NCI-H2196 (cell line): Measurements from ENCODE around the gene CDT1.
A peak's percentile ranks its signal among the peaks of the same experiment; 100 is the strongest.
"Not testable (repeated sequence)": the region's sequence is repeated elsewhere in the genome, so short reads cannot be mapped to it uniquely, and the experiment has no call there.

ENCODE experiments used
- DNase-seq: peaks from one replicate; lab custom pipeline; 2025; ENCODE audit not compliant: unreplicated experiment; lab: John Stamatoyannopoulos, UW

Gene CDT1

DNA sequence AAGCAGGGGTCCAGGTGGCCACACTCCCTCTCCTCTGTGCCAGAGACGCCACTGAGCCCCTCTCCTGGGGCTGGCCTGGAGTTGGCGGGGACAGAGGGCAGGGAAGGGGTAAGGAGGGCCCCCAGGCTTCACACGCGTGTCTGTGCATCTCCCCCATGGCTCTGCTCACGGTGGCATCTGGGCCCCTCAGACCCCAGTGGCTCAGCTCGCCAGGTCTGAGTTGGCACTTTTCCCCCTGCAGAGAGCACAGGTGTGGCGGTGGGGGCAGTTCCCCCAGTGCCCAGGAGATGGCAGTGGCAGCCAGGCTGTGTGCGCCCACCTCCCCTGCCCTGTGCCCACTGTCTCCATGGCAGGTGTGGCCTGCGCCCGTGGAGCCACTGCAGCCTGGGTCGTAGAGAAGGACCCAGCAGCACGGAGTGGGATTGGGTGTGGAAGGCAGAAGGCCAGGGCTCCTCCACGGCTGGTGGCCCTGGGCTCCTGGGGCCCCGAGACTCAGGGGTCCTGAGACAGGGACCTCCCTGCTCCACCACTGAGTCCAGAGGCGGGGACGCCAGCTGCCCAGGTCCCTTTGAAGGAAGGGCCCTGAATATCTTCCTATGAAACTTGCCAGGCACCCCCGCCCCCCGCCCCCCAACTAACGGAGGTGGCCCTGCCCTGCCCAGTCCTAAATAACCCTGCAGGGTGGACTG is 12.5 kb downstream of the CDT1 start:
- DNase-seq = peak; percentile 31

DNA sequence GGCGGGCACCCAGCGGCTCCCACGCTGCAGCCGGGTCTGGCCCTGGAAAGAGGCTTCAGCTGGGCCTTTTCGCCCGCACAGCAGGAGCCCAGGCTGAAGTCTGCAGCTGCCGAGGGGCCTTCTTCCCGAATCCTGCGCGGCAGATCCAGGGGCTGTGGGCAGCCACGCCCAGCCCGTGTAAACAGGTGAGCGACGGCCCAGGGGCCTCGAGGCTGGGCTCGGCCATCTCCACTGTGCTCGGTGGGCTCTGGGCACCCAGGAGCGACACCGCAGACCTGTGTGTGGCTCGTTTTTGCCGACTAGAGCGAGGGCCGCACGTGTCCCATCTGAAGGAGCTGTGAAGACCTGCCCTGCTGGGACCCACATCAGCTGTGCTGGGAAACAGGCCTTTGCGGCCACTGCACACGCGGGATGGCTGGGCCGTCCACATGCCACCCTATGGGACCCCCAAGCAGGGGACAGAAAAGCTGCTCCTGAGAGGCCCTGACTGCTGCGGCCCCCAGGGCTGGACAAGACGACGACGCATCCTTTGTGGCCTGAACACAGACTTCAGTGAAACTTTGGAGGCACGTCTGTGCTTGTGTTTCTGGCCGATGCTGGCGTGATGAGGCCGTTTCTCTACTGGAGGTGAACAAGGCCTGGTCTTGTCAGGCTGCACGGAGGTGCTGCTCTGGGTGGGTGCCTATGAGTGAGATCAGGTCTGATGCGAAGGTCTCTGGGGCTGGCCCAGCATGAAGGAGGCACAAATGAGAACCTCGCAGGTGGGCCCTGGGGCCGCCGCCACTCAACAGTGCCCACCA is 13.3 kb downstream of the CDT1 start:
- no peak for DNase-seq

DNA sequence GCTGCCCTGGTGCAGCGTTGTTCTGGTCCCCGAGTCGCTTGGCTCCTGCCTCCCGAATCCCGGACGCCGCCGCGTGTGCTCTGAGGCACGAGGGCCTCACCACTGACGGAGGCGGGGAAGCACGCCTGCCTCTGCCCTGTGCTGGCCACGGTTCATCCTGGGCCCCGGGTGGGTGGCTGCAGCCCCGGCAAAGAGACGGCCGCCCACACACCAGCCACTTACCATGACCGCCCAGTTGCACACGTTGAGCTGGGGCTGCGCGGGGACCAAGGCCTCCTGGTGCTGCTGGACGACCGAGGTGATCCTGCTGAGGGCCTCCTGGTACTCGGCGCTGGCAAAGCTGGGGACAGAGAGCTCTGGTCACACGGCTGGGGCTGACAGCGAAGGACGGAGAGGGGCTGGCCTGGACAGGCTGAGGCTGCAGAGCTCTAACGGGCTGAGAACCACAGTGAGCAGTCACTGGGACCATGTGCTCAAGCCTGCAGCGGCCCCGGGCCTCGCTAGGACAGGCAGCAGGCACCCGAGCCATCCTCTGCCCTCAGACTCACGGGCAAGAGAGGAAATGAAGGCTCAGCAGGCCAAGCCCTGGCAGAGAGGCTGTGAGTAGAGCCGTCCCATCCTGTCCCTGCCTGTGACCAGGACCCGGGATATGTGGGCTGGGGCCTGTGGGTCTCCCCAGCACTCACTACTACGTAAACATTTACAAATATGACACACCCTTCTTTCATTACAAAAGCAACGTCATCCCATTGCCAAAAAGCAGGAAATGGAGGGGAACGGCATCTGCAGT is 14.4 kb downstream of the CDT1 start:
- no peak for DNase-seq

DNA sequence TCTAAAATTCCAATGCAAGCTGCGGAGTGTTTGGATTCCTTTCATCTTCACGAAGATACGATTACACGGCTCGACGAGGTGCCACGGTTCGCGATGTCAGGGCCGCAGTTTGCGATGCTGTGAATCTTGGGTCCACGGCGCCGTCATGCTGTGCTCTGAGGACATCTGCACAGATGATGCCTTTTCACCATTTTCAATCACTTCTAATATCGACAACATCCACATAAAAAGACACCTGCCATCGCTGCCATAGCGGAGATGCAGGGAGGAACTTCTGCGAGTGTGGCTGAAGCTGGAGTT is 14.9 kb downstream of the CDT1 start:
- no peak for DNase-seq

DNA sequence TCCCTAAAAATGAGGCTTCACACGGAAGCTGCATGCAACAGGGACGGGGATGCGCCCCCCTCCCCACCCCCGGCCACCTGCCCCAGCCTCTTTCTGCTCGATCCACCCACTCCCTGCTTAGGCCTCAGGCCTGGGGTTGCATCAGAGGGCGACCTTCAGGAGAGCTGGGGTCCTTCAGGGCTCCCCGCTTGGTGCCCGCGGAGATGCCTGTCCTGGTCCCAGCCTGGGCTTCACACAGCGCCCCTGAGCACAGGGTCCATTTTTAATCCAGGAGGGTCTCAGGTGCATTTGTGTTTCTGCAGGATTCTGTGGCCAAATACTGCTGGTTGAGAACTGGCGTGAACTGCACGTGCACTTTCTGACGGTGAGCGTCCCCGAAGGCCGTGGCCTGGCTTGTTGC is 15.5 kb downstream of the CDT1 start:
- DNase-seq = no peak

DNA sequence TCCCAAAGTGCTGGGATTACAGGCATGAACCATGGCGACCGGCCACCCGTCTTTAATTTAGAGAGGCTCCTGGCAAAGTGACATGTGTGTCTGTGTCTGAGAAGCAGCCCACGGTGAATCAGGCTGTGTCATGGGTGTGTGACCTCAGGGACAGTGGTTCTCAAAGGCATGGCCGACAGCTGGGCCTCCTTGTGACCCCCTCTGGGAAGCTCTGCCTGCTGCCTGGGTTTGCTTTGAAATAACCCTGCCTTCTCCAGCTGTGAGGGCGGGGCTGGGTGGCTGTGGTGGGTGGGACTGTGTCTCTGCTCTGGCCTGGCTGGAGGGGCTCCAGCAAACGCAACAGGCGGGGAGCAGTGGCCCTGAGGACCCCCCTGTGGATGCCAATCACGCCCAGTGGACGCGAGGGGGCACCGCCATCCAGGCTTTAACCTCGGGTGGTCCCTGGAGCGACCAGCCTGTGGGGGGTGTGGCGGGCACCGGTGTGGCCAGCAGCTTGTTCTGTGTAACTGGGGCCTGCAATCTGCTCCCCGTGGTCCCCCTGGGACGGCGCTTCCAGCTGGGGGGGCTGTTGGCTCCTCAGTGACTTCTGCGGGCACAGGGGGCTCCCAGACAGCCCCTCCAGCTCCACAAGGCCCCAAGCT is 16.9 kb downstream of the CDT1 start:
- DNase-seq = no peak

DNA sequence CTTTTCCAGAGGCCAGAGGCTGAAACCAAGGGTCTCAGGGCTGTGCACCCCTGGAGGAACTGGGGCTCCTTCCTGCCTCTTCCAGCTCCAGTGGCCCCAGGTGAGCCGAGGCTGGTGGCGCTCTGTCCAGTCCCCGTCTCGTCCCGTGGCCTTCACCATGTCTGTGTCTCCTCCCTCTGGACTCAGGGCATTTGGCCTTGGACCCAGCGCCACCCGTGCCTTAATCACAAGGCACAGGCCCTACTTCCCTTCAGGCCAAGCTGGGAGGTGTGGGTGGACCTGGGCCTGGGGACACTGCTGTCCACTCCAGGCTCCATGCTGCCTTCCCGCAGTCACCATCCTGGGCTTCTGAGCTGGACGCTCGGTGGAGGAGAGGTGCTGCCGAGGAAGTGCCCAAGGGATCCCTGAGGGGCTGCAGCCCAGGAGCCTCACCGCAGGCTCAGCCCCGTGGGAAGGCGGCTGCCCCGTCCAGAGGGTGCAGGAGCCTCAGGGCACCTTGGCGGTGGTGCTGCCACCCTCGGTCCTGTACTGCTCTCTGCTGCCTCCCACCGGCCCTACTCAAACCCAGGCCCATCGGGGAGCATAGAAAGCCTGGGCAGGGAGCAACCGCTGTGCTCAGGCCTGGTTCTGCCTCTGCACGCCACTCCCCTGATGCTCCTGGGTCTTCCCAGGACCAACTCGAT is 17.7 kb downstream of the CDT1 start:
- DNase-seq = no peak

DNA sequence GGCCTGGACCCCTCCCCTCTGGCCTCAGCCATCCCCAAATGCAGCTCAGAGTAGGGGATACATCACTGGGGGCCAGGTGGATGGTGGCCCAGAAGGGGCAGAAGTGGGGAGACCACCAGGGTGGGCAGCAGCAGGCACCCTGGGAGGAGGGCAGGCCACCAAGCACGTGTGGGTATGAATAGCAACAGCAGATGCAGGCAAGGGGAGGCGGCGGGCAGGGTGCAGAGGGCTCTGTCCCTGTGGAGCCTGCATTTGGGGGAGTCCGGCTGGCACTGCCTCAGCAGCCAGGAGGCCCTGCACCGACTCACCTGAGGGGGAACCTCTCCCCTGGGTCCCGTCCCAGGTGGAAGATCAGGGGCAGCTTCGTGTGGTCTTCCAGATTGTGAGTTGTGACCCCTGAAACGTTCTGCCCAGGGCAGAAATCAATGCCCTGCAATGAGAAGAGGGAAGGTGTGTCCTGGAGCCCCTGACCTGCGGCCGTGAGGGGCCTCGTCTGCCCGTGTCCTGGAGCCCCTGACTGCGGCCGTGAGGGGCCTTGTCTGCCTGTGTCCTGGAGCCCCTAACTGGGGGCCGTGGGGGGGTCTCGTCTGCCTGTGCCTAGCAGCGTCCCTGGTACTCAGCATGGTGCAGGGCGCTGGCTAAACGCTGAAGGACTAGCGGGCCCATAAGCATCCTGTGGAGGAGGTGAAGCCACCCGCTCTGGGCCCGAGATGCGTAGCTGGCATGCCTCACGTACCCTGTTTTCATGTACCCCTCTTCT is 18.9 kb downstream of the CDT1 start:
- no peak for DNase-seq

DNA sequence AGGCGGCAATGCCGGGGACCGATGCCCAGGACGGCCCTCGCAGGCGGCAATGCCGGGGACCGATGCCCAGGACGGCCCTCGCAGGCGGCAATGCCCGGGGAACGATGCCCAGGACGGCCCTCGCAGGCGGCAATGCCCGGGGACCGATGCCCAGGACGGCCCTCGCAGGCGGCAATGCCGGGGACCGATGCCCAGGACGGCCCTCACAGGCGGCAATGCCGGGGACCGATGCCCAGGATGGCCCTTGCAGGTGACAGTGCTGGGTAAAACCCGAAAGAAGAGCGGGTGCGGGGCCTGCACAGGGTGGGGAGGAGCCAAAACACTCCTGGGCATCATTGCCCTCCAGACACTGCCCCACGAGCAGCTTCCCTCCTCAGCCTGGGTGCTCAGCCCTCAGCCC is 20.1 kb downstream of the CDT1 start:
- DNase-seq = not testable (repeated sequence)

DNA sequence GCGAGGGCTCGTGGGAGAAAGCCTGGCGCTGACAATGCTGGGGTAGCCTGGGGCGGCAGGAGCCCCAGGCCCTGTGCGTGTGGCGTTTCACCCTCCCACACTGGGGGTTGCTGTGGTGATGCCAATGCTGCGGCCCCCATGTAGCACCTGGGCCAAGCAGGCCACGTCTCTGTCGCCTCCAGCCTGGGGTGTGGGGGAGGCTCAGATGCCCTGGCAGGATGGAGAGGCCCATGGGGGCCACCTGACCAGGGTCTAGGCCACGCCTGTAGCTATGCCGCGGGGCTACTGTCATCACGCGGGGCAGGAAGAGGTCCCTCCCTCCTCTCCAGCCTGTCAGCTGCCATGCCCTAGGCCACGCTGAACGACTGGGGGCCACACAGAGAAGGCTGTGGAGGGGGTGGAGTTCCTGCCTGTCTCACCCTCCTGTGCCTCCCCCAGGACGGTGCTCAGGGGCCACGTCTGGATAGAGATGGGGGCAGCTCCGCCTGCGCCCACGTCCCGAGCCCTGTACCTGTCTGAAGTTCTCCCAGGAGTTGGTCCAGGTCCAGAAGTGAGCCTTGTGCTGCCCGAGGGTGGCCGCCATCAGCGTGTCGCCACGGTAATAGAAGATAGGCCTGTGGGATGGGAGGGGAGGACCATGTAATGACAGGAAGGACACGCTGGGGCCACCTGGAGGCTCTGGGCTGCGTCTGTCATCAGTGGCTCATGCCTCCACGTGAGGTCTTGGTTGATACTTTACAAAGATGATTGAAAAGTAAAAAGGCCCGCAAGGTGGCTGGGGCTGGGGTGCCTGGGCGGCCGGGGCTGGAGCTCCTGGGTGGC is 20.9 kb downstream of the CDT1 start:
- DNase-seq = no peak

DNA sequence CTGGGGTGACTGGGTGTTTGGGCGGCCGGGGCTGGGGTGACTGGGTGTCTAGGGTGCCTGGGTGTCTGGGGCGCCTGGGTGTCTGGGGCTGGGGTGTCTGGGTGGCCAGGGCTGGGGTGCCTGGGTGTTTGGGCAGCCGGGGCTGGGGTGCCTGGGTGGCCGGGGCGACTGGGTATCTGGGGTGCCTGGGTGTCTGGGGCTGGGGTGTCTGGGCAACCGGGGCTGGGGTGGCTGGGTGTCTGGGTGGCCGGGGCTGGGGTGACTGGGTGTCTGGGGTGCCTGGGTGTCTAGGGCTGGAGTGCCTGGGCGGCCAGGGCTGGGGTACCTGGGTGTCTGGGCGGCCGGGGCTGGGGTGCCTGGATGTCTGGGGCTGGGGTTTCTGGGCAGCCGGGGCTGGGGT is 21.6 kb downstream of the CDT1 start:
- no peak for DNase-seq

DNA sequence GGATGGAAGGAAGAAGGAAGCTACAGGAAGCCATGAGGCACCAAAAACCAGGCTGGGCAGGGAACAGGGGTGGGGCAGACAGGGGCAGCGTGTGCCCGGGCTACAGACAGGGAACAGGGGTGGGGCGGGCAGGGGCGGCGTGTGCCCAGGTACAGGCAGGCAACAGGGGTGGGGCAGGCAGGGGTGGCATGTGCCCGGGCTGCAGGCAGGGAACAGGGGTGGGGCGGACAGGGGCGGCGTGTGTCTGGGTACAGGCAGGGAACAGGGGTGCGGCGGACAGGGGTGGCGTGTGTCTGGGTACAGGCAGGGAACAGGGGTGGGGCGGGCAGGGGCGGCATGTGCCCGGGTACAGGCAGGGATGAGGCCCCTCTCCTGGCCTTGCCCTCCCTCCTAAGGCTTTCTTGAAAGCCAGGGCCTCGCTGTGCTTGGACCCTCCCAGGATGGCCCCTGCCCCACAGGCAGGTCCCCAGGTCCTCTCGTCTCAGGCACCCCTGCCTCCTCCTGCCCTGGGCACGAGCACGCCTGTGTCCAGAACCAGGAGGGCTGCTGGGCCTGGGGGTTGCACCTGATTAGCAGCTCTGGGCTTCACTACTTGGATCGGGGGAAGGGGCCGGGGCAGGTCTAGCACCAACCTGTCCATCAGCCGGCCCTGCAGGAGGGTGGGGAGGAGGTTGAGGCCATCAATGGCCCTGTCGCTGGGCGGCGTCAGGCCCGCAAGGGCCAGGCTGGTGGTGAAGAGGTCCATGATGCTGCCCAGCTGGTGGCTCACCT is 22.7 kb downstream of the CDT1 start:
- DNase-seq = no peak

DNA sequence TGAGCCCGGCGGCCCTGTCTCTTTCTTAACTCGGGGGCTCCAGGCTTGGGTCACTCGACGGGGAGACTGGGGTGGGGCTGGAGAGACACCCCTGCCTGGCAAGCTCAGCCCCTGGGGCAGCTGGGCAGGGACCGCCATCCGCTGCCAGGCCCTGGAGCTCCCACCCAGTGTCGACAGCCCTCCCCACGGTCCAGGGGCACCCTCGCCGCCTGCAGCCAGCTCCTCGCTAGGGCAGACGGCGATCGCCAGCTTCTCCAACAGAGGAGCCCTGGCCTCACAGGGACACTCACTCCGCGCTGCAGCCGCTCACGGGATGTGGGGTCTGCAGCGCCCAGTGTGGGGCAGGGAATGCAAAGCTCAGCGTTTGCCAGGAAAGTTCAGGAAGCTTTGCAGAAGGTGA is 24.1 kb downstream of the CDT1 start:
- DNase-seq = no peak

DNA sequence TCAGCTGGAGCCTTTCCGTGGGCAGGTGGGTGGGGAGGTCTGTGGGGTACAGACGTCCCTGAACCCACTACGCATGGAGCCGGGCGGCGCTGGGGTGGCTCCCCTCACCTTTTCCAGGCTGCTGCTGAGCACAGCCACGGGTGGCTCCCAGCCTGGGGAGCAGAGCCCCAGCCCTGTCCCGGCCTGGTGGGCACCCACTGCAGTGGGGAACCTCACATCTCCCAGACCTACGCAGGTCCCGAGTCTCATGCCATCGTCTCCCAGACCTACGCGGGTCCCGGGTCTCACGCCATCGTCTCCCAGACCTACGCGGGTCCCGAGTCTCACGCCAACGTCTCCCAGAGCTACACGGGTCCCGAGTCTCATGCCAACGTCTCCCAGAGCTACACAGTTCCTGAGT is 25.1 kb downstream of the CDT1 start:
- no peak for DNase-seq

DNA sequence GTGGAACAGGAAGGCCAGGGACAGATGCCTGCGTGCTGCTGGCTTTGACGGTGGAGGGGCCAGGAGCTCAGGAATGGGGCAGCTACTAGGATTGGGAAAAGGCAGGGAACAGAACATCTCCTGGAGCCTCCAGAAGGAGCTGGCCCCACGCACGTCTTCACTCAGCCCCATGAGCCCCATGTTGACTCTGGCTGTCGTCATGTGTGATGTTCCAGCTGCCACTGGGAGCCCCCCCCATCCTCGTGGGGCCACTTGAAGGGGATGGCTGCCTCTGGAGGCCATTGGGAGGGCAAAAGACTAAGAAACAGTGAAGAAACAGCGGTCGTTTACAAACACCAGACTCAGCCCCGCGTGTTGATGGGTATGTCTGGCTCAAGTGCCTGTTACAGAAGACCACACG is 26.7 kb downstream of the CDT1 start:
- no peak for DNase-seq

DNA sequence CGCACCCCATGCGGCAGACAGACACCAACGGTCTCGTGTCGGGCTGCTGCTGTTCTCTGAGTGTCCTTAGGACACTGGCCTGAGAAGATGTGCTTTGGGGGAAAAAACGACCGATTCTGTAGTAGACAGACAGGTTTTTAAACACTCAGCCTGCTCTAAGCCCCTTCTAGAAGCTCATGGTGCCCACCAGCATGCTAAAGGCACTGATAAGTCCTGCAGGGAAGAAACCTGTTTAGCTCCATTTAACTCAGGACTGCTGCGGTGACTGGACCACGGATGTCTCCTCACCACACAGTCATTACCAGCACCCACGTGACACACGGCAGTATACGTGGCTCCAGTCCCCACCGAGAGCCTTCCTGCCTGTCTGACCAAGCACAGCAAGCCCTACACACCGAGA is 27.2 kb downstream of the CDT1 start:
- DNase-seq = no peak

DNA sequence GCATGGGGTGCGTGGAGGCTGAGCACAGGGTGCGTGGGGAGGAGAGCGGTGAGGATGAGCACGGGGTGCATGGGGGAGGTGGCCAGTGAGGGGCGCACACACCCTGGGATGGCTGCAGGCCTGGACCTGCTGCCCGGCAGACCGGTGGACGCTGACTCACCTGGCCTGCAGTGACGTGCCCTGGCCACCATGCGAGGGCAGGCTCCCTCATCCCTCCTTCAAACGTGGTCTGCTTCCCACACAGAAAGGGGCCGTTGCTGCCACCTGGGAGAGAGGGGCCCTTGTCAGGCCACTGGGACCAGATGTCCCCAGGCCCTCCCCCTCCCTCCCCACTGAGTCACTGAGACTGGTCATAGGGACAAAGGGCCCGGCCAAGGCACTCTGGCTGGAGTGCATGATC is 28.2 kb downstream of the CDT1 start:
- no peak for DNase-seq

DNA sequence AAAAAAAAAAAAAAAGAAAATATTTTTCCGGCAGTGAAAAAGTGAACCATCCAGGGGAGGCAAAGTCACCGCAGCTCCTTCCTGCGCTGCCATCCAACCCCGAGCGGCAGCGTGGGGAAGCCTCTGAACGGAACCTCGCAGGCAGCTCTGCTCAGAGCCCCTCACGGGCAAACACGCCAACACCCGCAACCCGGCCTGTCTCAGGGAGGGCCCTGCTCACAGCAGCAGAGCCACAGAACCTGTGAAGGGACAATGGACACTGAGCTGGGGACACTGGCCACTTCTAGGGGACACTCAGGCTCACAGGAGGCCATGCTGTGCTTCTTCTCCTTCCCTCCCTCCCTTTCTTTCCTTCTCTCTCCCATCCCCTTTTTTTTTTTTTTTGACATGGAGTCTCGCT is 29.5 kb downstream of the CDT1 start:
- no peak for DNase-seq

DNA sequence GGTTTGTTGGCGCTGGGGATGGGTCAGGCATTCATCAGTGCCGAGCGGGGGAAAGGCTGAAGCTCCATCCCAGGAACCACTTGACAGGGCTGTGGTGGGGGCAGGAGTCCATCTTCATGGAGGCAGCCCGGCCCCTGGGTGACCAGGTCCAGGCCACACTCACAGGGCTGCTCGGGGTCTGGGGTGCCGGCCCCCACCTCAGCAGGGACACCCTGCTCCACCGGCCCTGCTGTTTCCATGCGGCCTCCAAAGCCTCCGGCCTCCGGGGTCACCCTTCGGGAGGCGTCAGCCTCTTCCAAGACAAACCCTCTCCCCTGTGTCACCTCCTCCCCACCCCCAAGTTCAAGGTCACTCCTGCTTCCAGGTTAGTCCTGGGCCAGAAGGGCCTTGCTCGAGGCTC is 31.1 kb downstream of the CDT1 start:
- DNase-seq = no peak
